K562 (cell line): ENCODE results near the gene DNAAF2. TPM values are rescaled to one million over a fixed set of nuclear protein-coding genes. Genes with fewer than 3 reads are reported as not detected.

Source experiments
- ATAC-seq: fragments of 200-7000 bp; cut with Tn5 transposase; 3 replicates; pipeline ENCODE4 v1.9.1; 2020; ENCODE audit warnings: moderate library complexity
- BruUV-seq: library from RNA; stranded (reverse); fragments of 400-500 nt; replicated peaks from 2 replicates; lab custom pipeline; 2021; lab: Mats Ljungman, UMichigan
- CTCF ChIA-PET: fragments of 300-600 bp; formaldehyde crosslinking; extraction: SDS; loops from one replicate; lab custom pipeline; 2021; ENCODE audit warnings: low intra/inter-chr PET ratio; lab: Yijun Ruan, JAX
- POLR2A ChIA-PET: fragments of 300-600, 350-650 bp; sonication (Branson Sonifier 250); formaldehyde crosslinking; extraction: SDS; loops from one replicate; lab custom pipeline; 2021; ENCODE audit warnings: antibody characterized with exemption, inconsistent platforms; lab: Yijun Ruan, JAX
- DNase-seq, 4 experiments: peaks; one replicate each; pipeline versions ENCODE4 v3.0.0 to v3.0.0-alpha.2; 2011 to 2018; ENCODE audit warnings: low spot score in 3 of 4, mixed read lengths in 3 of 4; ENCODE audit errors: extremely low read depth in 1 of 4
- FAIRE-seq: peaks from 2 replicates; lab custom pipeline; 2011; peaks lifted over from hg19 to GRCh38; lab: Jason Lieb, UNC
- H2AFZ ChIP-seq: 2 replicates; pipeline ENCODE4 v1.6.0; 2011; ENCODE audit warnings: low read depth, low read length, control low read depth, inconsistent platforms
- H3K27ac ChIP-seq: fragments of 200-600 bp; 3 replicates; pipeline ENCODE4 v1.8.0; 2011; ENCODE audit warnings: low read depth, mild to moderate bottlenecking, control low read depth, inconsistent platforms, low read length, moderate library complexity, mixed read lengths; ENCODE audit errors: extremely low read depth
- H3K27me3 ChIP-seq, 2 experiments: fragments of 300-600 bp in 1 of 2; 2 replicates in 1 of 2; 3 replicates in 1 of 2; pipeline versions ENCODE4 v1.6.0 to v1.8.0; 2011; ENCODE audit warnings: inconsistent platforms in 2 of 2, low read length in 2 of 2, mild to moderate bottlenecking in 1 of 2, mixed read lengths in 1 of 2, moderate library complexity in 1 of 2; ENCODE audit not compliant: control insufficient read depth in 2 of 2, insufficient read depth in 2 of 2
- H3K36me3 ChIP-seq: fragments of 300-600 bp; 3 replicates; pipeline ENCODE4 v1.8.0; 2011; ENCODE audit warnings: mild to moderate bottlenecking, low read length, inconsistent platforms; ENCODE audit not compliant: control insufficient read depth, insufficient read depth
- H3K4me1 ChIP-seq, 2 experiments: fragments of 200-600 bp in 1 of 2; replicated peaks in 1 of 2; 2 replicates in 1 of 2; 3 replicates in 1 of 2; pipeline versions ENCODE4 v1.5.1 to v1.8.0; 2011; ENCODE audit warnings: inconsistent platforms in 2 of 2, low read length in 2 of 2, mild to moderate bottlenecking in 1 of 2, mixed read lengths in 1 of 2, moderate library complexity in 1 of 2; ENCODE audit not compliant: control insufficient read depth in 2 of 2, insufficient read depth in 2 of 2
- H3K4me2 ChIP-seq: 2 replicates; pipeline ENCODE4 v1.6.1; 2011; ENCODE audit warnings: low read length, control low read depth, inconsistent platforms, mixed read lengths; ENCODE audit not compliant: insufficient read depth
- H3K4me3 ChIP-seq: fragments of 200-600 bp; sonication (generic), shearing (Covaris generic); 2 replicates; pipeline ENCODE4 v1.5.1; 2016; ENCODE audit warnings: control low read depth, inconsistent platforms
- H3K79me2 ChIP-seq: fragments of 200-600 bp; 3 replicates; pipeline ENCODE4 v1.8.0; 2011; ENCODE audit warnings: low read length, inconsistent platforms; ENCODE audit not compliant: control insufficient read depth, insufficient read depth
- H3K9ac ChIP-seq, 2 experiments: 2 replicates each; pipeline versions ENCODE4 v1.6.0 to v1.6.1; 2011; ENCODE audit warnings: low read depth in 2 of 2, low read length in 2 of 2, control low read depth in 1 of 2, inconsistent platforms in 1 of 2, mild to moderate bottlenecking in 1 of 2, mixed read lengths in 1 of 2; ENCODE audit not compliant: insufficient read depth in 1 of 2
- H3K9me1 ChIP-seq: one replicate; pipeline ENCODE4 v1.6.0; 2011; ENCODE audit warnings: inconsistent platforms, mild to moderate bottlenecking, low read length, moderate library complexity; ENCODE audit not compliant: control insufficient read depth, insufficient read depth
- H3K9me3 ChIP-seq: replicated peaks from 2 replicates; pipeline ENCODE4 v1.5.1; 2011; ENCODE audit warnings: low read depth, low read length, inconsistent platforms; ENCODE audit not compliant: control insufficient read depth, insufficient read depth
- H4K20me1 ChIP-seq: replicated peaks from 2 replicates; pipeline ENCODE4 v1.6.1; 2011; ENCODE audit warnings: low read length, inconsistent platforms, mixed read lengths; ENCODE audit not compliant: control insufficient read depth, insufficient read depth
- CXXC5 ChIP-seq: fragments of 250-450 bp; sonication (Bioruptor Pico); IDR thresholded peaks from 2 replicates; pipeline ENCODE4 v1.8.0; 2022; ENCODE audit warnings: inconsistent platforms, mild to moderate bottlenecking, moderate library complexity
- MBD2 ChIP-seq: sonication (generic); IDR thresholded peaks from 2 replicates; pipeline ENCODE4 v1.6.1; 2016; ENCODE audit warnings: low read depth, borderline replicate concordance
- MTA3 ChIP-seq: fragments of 450-650 bp; formaldehyde crosslinking; IDR thresholded peaks from 2 replicates; pipeline ENCODE4 v1.6.1; 2017; ENCODE audit warnings: mild to moderate bottlenecking, borderline replicate concordance
- RBM25 ChIP-seq: fragments of 200-400 bp; formaldehyde crosslinking; IDR thresholded peaks from 2 replicates; pipeline ENCODE4 v1.6.1; 2018; ENCODE audit warnings: low read length, low read depth, moderate library complexity; ENCODE audit not compliant: severe bottlenecking
- YY1 ChIP-seq, 3 experiments: IDR thresholded peaks; 2 replicates each; pipeline ENCODE4 v1.6.1; 2011; ENCODE audit warnings: low read length in 2 of 3, mild to moderate bottlenecking in 2 of 3, moderate library complexity in 2 of 3, borderline replicate concordance in 1 of 3, control low read depth in 1 of 3, low read depth in 1 of 3; ENCODE audit not compliant: insufficient read depth in 3 of 3, insufficient replicate concordance in 2 of 3, control insufficient read depth in 1 of 3, insufficient read length in 1 of 3; ENCODE audit errors: extremely low read depth in 1 of 3
- ZNF134 ChIP-seq: fragments of 250-450 bp; sonication (Bioruptor Pico); conservative IDR thresholded peaks from 2 replicates; pipeline ENCODE4 v1.4.0; 2020
- ZNF436 ChIP-seq: fragments of 250-450, 450-650 bp; sonication (Bioruptor Pico); formaldehyde crosslinking; IDR thresholded peaks from 2 replicates; pipeline ENCODE4 v1.7.0; 2020; ENCODE audit warnings: mild to moderate bottlenecking
- ZNF507 ChIP-seq: conservative IDR thresholded peaks from 2 replicates; pipeline ENCODE4 v1.6.1; 2017; ENCODE audit warnings: missing genetic modification characterization, missing compliant biosample characterization
- WGBS: fragments of 100-300 bp; shearing (Covaris generic); methylation state at CpG from one replicate; pipeline ENCODE4 v1.1.6; 2016; ENCODE audit warnings: low coverage, mixed read lengths; ENCODE audit not compliant: insufficient coverage; ENCODE audit errors: missing lambda C conversion rate; 5-methylcytosine and 5-hydroxymethylcytosine counted together
- in situ Hi-C: fragments of 300-500 bp; cut with MboI; formaldehyde crosslinking; loops from 4 replicates; pipeline ENCODE4 v1.15.0; 2018; ENCODE audit warnings: inconsistent platforms, mixed read lengths
- intact Hi-C: fragments of 100-400 bp; cut with micrococcal nuclease; formaldehyde crosslinking; loops from 2 replicates; pipeline ENCODE4 v1.14.2; 2022
- polyA plus RNA-seq, 8 experiments: library from polyadenylated mRNA; depleted of rRNA in 4 of 8; stranded (reverse) in 5 of 8; unstranded in 3 of 8; fragments of >200 nt; fragmentation: Nextera tagmentation in 2 of 8; fragmentation: Illumina TruSeq in 1 of 8; extraction: Ambion mirVana in 2 of 8; extraction: Trizol in 1 of 8; gene quantifications; 2 replicates each; pipeline versions ENCODE4 v1.2.1 to v1.2.3, GENCODE V29; 2011 to 2014; ENCODE audit warnings: inconsistent platforms in 1 of 8, missing spikeins in 1 of 8
- total RNA-seq, 7 experiments: library from RNA; depleted of rRNA in 6 of 7; stranded (reverse); fragments of >200 nt in 6 of 7; fragmentation: Illumina TruSeq in 2 of 7; extraction: Trizol in 2 of 7; gene quantifications; 2 replicates each; pipeline versions ENCODE4 v1.2.1 to v1.2.3, GENCODE V29; 2011 to 2021; ENCODE audit warnings: low replicate concordance in 1 of 7
- TF ChIP-seq, protein P1 (sequence below): fragments of 450-650 bp; IDR thresholded peaks from 2 replicates; pipeline ENCODE4 v1.6.1; 2018; ENCODE audit not compliant: partially characterized antibody

The DNAAF2 gene
- total and polyA plus RNA-seq, 9 of the 15 experiments (the other 6 are each of a cell fraction or from before 2014, with no cell fraction given) = 2.4 to 14.6 (median 11.1) TPM

DNA sequence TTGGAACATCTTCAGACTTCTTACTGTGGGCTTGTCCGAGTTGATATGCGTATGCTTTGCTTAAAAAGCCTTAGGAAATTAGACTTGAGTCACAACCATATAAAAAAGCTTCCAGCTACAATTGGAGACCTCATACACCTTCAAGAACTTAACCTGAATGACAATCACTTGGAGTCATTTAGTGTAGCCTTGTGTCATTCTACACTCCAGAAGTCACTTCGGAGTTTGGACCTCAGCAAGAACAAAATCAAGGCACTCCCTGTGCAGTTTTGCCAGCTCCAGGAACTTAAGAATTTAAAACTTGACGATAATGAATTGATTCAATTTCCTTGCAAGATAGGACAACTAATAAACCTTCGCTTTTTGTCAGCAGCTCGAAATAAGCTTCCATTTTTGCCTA is 27.5 kb downstream of the DNAAF2 start:
- Histone ChIP-seq H3K9me3 (no peaks in the 10 kb centered on the region), H3K36me3 (peaks cover 48% of the 10 kb centered on the region), H3K9me1 (no peaks in the 10 kb centered on the region), H3K9ac (no peak overlapping the region), H3K79me2 (peaks cover 16% of the 10 kb centered on the region), H3K4me3 (no peak overlapping the region), H3K4me1 (no peaks in the 10 kb centered on the region; a peak in 2 of 5 replicates), H2AFZ (no peak overlapping the region), H3K27me3 (no peaks in the 10 kb centered on the region), H4K20me1 (no peaks in the 10 kb centered on the region), H3K4me2 (no peak overlapping the region), H3K27ac (no peak overlapping the region)
- intact Hi-C loops = no loop called here
- FAIRE-seq (no peak), ATAC-seq (no peak), DNase-seq (no peak)
- no TSS peak for BruUV-seq
- POLR2A ChIA-PET = interaction anchor here (0.9 kb wide), 1 partner anchor 12 kb away, joined by 4 read pairs; no protein-coding TSS in a partner anchor
- CTCF ChIA-PET = no interaction called here
- 92% methylated on average over 6 of the region's 6 CpGs for WGBS
- TF ChIP-seq ZNF507 (tag) (no peak), ZNF436 (no peak), ZNF134 (CRISPR knock-in tag) (no peak), CXXC5 (CRISPR knock-in tag) (no peak), RBM25 (no peak), MBD2 (no peak), MTA3 (no peak), YY1 (IDR thresholded peaks at IDR 0.05; ENCODE audit: borderline replicate concordance in 1 of 3, control insufficient read depth in 1 of 3, extremely low read depth in 1 of 3, insufficient read depth in 3 of 3, insufficient read length in 1 of 3, insufficient replicate concordance in 2 of 3, low read depth in 1 of 3, low read length in 2 of 3) (no peak)
- TF ChIP-seq, protein P1, sequence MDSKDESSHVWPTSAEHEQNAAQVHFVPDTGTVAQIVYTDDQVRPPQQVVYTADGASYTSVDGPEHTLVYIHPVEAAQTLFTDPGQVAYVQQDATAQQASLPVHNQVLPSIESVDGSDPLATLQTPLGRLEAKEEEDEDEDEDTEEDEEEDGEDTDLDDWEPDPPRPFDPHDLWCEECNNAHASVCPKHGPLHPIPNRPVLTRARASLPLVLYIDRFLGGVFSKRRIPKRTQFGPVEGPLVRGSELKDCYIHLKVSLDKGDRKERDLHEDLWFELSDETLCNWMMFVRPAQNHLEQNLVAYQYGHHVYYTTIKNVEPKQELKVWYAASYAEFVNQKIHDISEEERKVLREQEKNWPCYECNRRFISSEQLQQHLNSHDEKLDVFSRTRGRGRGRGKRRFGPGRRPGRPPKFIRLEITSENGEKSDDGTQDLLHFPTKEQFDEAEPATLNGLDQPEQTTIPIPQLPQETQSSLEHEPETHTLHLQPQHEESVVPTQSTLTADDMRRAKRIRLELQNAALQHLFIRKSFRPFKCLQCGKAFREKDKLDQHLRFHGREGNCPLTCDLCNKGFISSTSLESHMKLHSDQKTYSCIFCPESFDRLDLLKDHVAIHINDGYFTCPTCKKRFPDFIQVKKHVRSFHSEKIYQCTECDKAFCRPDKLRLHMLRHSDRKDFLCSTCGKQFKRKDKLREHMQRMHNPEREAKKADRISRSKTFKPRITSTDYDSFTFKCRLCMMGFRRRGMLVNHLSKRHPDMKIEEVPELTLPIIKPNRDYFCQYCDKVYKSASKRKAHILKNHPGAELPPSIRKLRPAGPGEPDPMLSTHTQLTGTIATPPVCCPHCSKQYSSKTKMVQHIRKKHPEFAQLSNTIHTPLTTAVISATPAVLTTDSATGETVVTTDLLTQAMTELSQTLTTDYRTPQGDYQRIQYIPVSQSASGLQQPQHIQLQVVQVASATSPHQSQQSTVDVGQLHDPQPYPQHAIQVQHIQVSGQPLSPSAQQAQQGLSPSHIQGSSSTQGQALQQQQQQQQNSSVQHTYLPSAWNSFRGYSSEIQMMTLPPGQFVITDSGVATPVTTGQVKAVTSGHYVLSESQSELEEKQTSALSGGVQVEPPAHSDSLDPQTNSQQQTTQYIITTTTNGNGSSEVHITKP = no peak
- in situ Hi-C loops = no loop called here
